ENCODE results near the gene TEKT2. TPM values are rescaled to one million over a fixed set of nuclear protein-coding genes. Genes with fewer than 3 reads are reported as not detected.

Gene TEKT2
- total and polyA plus RNA-seq, 9 donors: 0.12 to 22.5 (median 1.4) TPM

- Histone ChIP-seq H3K36me3 (no peaks in the 10 kb centered on the region), H3K27me3 (no peaks in the 10 kb centered on the region), H3K4me3 (no peak overlapping the region), H3K9me3 (no peaks in the 10 kb centered on the region), H3K4me1 (ENCODE audit: insufficient read depth) (peaks cover 6% of the 10 kb centered on the region), H3K27ac (no peak overlapping the region)
- DNase-seq: no peak
- intact Hi-C loops (cut with DNase I): no loop called here
- TF ChIP-seq POLR2A (IDR thresholded peaks at IDR 0.05) (no peak), EP300 (IDR thresholded peaks at IDR 0.05) (no peak), CTCF (IDR thresholded peaks at IDR 0.05) (no peak)
- 74 to 78% (median 77%) methylated on average over 21 of the region's 21 CpGs for WGBS, 3 donors
Observed at GRCh38 chr1:36126005-36126716, 42.3 kb downstream of the TEKT2 start.

DNA sequence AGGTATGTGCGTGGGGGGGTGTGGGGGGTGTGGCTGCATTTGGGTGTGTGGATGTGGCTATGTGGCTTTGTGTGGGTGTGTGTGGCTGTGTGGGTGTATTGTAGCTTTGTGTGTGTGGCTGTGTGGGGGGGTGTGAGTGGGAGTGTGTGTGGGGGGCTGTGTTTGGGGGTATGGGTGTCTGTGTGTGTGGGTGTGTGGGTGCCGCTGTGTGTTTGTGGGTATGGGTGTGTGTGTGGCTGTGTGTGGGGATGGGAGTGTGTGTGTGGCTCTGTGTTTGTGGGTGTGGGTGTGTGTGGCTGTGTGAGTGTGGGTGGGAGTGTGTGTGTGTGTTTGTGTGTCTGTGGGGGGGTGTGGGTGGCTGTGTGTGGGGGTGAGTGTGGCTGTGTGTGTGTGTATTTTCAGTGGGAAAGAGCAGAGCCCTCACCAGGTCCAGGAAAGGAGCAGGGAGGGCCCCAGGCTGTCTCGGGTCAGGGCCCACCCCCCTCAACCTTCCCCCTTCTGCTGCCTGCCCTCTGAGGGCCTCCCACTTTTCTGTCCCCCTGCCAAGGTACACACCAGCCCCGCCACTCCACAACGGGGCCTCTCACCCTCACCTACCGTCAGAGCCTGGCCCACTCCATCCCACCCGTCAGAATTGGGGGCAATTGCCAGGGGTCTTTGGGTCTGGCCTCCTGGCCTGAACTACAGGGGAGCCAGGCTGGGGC is 43.1 kb downstream of the TEKT2 start:
- H3K27me3 ChIP-seq: no peaks in the 10 kb centered on the region

GRCh38 chr1:36128126-36128904 is 44.4 kb downstream of the TEKT2 start:
- no peak overlapping the region for H3K27ac ChIP-seq
- intact Hi-C loops (cut with DNase I): no loop called here
- no peaks in the 10 kb centered on the region for H3K27me3 ChIP-seq
- 79 to 85% (median 83%) methylated on average over 10 to 11 of the region's 11 CpGs for WGBS, 3 donors
- TF ChIP-seq CTCF (IDR thresholded peaks at IDR 0.05): no peak
- no peak for TF ChIP-seq POLR2A (IDR thresholded peaks at IDR 0.05)
- TF ChIP-seq EP300 (IDR thresholded peaks at IDR 0.05): no peak
- H3K4me3 ChIP-seq: no peak overlapping the region
- H3K36me3 ChIP-seq: no peaks in the 10 kb centered on the region
- no peaks in the 10 kb centered on the region for H3K9me3 ChIP-seq
- no peak for DNase-seq
- peaks cover 6% of the 10 kb centered on the region for H3K4me1 ChIP-seq (ENCODE audit: insufficient read depth)

More for the DNA sequence above, 43.1 kb downstream of the TEKT2 start:
- TF ChIP-seq POLR2A (IDR thresholded peaks at IDR 0.05) (no peak), EP300 (IDR thresholded peaks at IDR 0.05) (no peak), CTCF (IDR thresholded peaks at IDR 0.05) (no peak)
- Histone ChIP-seq H3K4me1 (ENCODE audit: insufficient read depth) (peaks cover 6% of the 10 kb centered on the region), H3K9me3 (no peaks in the 10 kb centered on the region), H3K27ac (no peak overlapping the region), H3K36me3 (no peaks in the 10 kb centered on the region), H3K4me3 (no peak overlapping the region)
- WGBS, 3 donors: 48 to 55% (median 52%) methylated on average over 7 of the region's 7 CpGs
- intact Hi-C loops (cut with DNase I): no loop called here
- DNase-seq: no peak

- 82 to 89% (median 83%) methylated on average over 3 of the region's 3 CpGs for WGBS, 3 donors
- Histone ChIP-seq H3K27me3 (no peaks in the 10 kb centered on the region), H3K36me3 (no peaks in the 10 kb centered on the region), H3K27ac (no peak overlapping the region), H3K9me3 (no peaks in the 10 kb centered on the region), H3K4me3 (no peak overlapping the region), H3K4me1 (ENCODE audit: insufficient read depth) (peaks cover 8% of the 10 kb centered on the region)
- no peak for TF ChIP-seq EP300 (IDR thresholded peaks at IDR 0.05)
- TF ChIP-seq POLR2A (IDR thresholded peaks at IDR 0.05): no peak
- TF ChIP-seq CTCF (IDR thresholded peaks at IDR 0.05): no peak
- DNase-seq: no peak
- intact Hi-C loops (cut with DNase I): no loop called here
Observed at GRCh38 chr1:36128905-36129206, 45.0 kb downstream of the TEKT2 start.
